Hepatocyte (in vitro differentiated cells): ENCODE results near the gene ZNF729. TPM values are rescaled to one million over a fixed set of nuclear protein-coding genes. Genes with fewer than 3 reads are reported as not detected.

ENCODE experiments used
- DNase-seq: peaks from one replicate; pipeline ENCODE4 v3.0.0-alpha.2; 2016; ENCODE audit warnings: low spot score
- H2AFZ ChIP-seq: fragments of 200-600 bp; sonication (generic); 2 replicates; pipeline ENCODE4 v1.6.0; 2016; ENCODE audit warnings: antibody characterized with exemption, mild to moderate bottlenecking
- H3K27ac ChIP-seq: fragments of 200-600 bp; sonication (generic); 2 replicates; pipeline ENCODE4 v1.5.1; 2016; ENCODE audit warnings: mild to moderate bottlenecking
- H3K27me3 ChIP-seq: fragments of 200-600 bp; sonication (generic); 2 replicates; pipeline ENCODE4 v1.6.1; 2016
- H3K36me3 ChIP-seq: fragments of 200-600 bp; sonication (generic); replicated peaks from 2 replicates; pipeline ENCODE4 v1.5.1; 2016; ENCODE audit warnings: low read depth; ENCODE audit not compliant: insufficient read depth
- H3K4me1 ChIP-seq: fragments of 200-600 bp; sonication (generic); 2 replicates; pipeline ENCODE4 v1.5.1; 2016; ENCODE audit warnings: mild to moderate bottlenecking, moderate library complexity; ENCODE audit not compliant: insufficient read depth
- H3K4me2 ChIP-seq: fragments of 200-600 bp; sonication (generic); 2 replicates; pipeline ENCODE4 v1.6.0; 2016
- H3K4me3 ChIP-seq: fragments of 200-600 bp; sonication (generic); 2 replicates; pipeline ENCODE4 v1.5.1; 2016; ENCODE audit warnings: mild to moderate bottlenecking
- H3K79me2 ChIP-seq: fragments of 200-600 bp; sonication (generic); 2 replicates; pipeline ENCODE4 v1.6.0; 2017; ENCODE audit warnings: mild to moderate bottlenecking
- H3K9me2 ChIP-seq: fragments of 200-600 bp; sonication (generic); replicated peaks from 2 replicates; pipeline ENCODE4 v1.6.0; 2017; ENCODE audit warnings: mild to moderate bottlenecking; ENCODE audit not compliant: insufficient read depth
- H3K9me3 ChIP-seq: fragments of 200-600 bp; sonication (generic); 2 replicates; pipeline ENCODE4 v1.5.1; 2016; ENCODE audit warnings: low read depth, mild to moderate bottlenecking
- H4K20me1 ChIP-seq: fragments of 200-600 bp; sonication (generic); 2 replicates; pipeline ENCODE4 v1.6.0; 2016; ENCODE audit warnings: mild to moderate bottlenecking; ENCODE audit not compliant: insufficient read depth, poor library complexity, severe bottlenecking
- EZH2 ChIP-seq: fragments of 200-600 bp; sonication (generic); IDR thresholded peaks from 2 replicates; pipeline ENCODE4 v1.6.1; 2016; ENCODE audit warnings: antibody characterized with exemption, mild to moderate bottlenecking, borderline replicate concordance
- EZH2phosphoT487 ChIP-seq: fragments of 200-600 bp; sonication (generic); IDR thresholded peaks from one replicate; pipeline ENCODE4 v1.6.1; 2018; ENCODE audit warnings: antibody characterized with exemption, mild to moderate bottlenecking, low read depth, moderate library complexity; ENCODE audit not compliant: unreplicated experiment, severe bottlenecking
- WGBS: methylation state at CpG from one replicate; pipeline ENCODE4 v1.1.6; 2016; ENCODE audit warnings: low lambda C conversion rate; ENCODE audit errors: missing lambda C conversion rate; 5-methylcytosine and 5-hydroxymethylcytosine counted together
- polyA plus RNA-seq: library from polyadenylated mRNA; unstranded; fragments of >200 nt; fragmentation: Nextera tagmentation; extraction: Ambion mirVana; gene quantifications from 2 replicates; pipeline ENCODE4 v1.2.1, GENCODE V29; 2016
- total RNA-seq: library from RNA; depleted of rRNA; stranded (reverse); fragments of >200 nt; gene quantifications from 2 replicates; pipeline ENCODE4 v1.2.3, GENCODE V29; 2014
- TF ChIP-seq, protein P1 (sequence below): fragments of 200-600 bp; sonication (generic); IDR thresholded peaks from 2 replicates; pipeline ENCODE4 v1.5.1; 2016; ENCODE audit warnings: antibody characterized with exemption, mild to moderate bottlenecking; ENCODE audit not compliant: poor library complexity

The ZNF729 gene
- not detected in 2 replicates for total RNA-seq
- polyA plus RNA-seq, result not detected in 2 replicates

GRCh38 chr19:22286151-22286810 lies at the start of gene ZNF729:
Gene ZNF729 (plus strand): TSS chr19:22286441. CDS start chr19:22286526, 85 bp downstream.
- Histone ChIP-seq H3K4me3 (no peak within 1 kb of the TSS), H4K20me1 (no peaks in the 10 kb centered on the region), H3K36me3 (no peaks in the 10 kb centered on the region), H3K4me1 (no peaks in the 10 kb centered on the region), H3K9me3 (no peaks in the 10 kb centered on the region), H3K27ac (no peak within 1 kb of the TSS), H3K9me2 (no peaks in the 10 kb centered on the region), H3K27me3 (no peaks in the 10 kb centered on the region), H3K79me2 (no peaks in the 10 kb centered on the region), H3K4me2 (no peak within 1 kb of the TSS), H2AFZ (no peak within 1 kb of the TSS)
- DNase-seq, result no peak
- 94% methylated on average over 31 of the region's 32 CpGs for WGBS
- no peak for TF ChIP-seq EZH2
- TF ChIP-seq, protein P1, sequence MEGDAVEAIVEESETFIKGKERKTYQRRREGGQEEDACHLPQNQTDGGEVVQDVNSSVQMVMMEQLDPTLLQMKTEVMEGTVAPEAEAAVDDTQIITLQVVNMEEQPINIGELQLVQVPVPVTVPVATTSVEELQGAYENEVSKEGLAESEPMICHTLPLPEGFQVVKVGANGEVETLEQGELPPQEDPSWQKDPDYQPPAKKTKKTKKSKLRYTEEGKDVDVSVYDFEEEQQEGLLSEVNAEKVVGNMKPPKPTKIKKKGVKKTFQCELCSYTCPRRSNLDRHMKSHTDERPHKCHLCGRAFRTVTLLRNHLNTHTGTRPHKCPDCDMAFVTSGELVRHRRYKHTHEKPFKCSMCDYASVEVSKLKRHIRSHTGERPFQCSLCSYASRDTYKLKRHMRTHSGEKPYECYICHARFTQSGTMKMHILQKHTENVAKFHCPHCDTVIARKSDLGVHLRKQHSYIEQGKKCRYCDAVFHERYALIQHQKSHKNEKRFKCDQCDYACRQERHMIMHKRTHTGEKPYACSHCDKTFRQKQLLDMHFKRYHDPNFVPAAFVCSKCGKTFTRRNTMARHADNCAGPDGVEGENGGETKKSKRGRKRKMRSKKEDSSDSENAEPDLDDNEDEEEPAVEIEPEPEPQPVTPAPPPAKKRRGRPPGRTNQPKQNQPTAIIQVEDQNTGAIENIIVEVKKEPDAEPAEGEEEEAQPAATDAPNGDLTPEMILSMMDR, result no peak
- no peak for TF ChIP-seq EZH2phosphoT487

GRCh38 chr19:22256856-22257255 lies 29.4 kb upstream of the ZNF729 start:
- no peak for TF ChIP-seq EZH2phosphoT487
- no peak for TF ChIP-seq EZH2
- TF ChIP-seq, protein P1, result no peak
- no peak overlapping the region for H2AFZ ChIP-seq
- no peak overlapping the region for H3K4me2 ChIP-seq
- no peak overlapping the region for H3K27ac ChIP-seq
- DNase-seq, result no peak
- H3K4me1 ChIP-seq, result no peaks in the 10 kb centered on the region
- no peaks in the 10 kb centered on the region for H3K36me3 ChIP-seq
- H3K4me3 ChIP-seq, result no peak overlapping the region
- H3K9me2 ChIP-seq, result no peaks in the 10 kb centered on the region
- H3K27me3 ChIP-seq, result no peaks in the 10 kb centered on the region
- no peaks in the 10 kb centered on the region for H4K20me1 ChIP-seq
- no peaks in the 10 kb centered on the region for H3K79me2 ChIP-seq
- no peaks in the 10 kb centered on the region for H3K9me3 ChIP-seq

DNA sequence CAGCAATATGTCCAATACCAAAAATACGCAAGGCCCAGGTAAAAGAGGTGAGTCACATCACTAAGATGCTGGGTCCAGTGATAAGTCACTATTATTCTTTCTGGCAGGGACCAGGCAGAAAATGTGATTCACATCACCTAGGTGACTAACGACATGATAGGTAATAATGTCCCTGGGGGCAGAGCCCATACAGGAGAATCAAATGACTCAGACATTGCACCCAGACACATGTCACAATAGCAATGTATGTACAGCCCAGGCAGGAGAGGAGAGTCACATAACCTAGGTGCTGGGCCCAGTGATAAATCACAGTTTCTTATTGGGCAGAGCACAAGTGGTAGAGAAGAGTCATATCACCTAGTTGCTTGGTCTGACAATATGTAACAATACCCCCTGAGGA lies 28.9 kb upstream of the ZNF729 start:
- no peak overlapping the region for H3K4me2 ChIP-seq
- H3K27ac ChIP-seq, result no peak overlapping the region
- no peaks in the 10 kb centered on the region for H3K9me3 ChIP-seq
- no peaks in the 10 kb centered on the region for H3K36me3 ChIP-seq
- H2AFZ ChIP-seq, result no peak overlapping the region
- no peak overlapping the region for H3K4me3 ChIP-seq
- TF ChIP-seq, protein P1, result no peak
- TF ChIP-seq EZH2 (no peak), EZH2phosphoT487 (no peak)
- no peaks in the 10 kb centered on the region for H3K27me3 ChIP-seq
- no peaks in the 10 kb centered on the region for H3K9me2 ChIP-seq
- 64% methylated on average over 2 of the region's 2 CpGs for WGBS
- DNase-seq, result no peak
- no peaks in the 10 kb centered on the region for H3K79me2 ChIP-seq
- no peaks in the 10 kb centered on the region for H4K20me1 ChIP-seq
- H3K4me1 ChIP-seq, result no peaks in the 10 kb centered on the region
